ENCODE results near the gene FBLN2. TPM values are rescaled to one million over a fixed set of nuclear protein-coding genes. Genes with fewer than 3 reads are reported as not detected.

The FBLN2 gene
- total and polyA plus RNA-seq, 2 of the 13 experiments (the other 11 are each of a cell fraction or from before 2014, with no cell fraction given) = not detected

DNA sequence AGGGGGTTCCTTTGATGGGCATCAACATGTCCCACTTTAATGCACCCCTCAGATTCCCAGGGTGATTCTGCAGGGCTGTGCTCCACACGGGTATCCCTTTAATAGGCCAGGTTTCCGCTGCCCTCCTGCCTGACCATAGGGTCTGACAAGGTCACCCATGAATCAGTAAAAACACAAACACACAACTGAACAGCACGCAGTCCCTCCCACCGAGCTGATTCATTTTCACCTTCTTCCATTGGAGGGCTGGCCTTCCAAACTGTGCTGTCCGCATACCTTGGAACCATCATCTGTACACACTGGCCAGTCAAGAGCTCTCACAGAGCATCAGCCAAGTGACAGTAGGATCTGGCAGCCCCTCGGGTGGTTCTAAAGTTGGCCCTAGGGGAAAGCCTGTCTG lies 93.7 kb downstream of the FBLN2 start:
- Histone ChIP-seq H4K20me1 (ENCODE audit: insufficient read depth, low read length) (no peaks in the 10 kb centered on the region), H3K27me3 (ENCODE audit: control insufficient read depth in 1 of 2, insufficient read depth in 2 of 2, low read length in 2 of 2) (peaks cover 21 to 71% of the 10 kb centered on the region in 2 experiments), H3K4me2 (ENCODE audit: low read depth, low read length) (no peak overlapping the region), H3K79me2 (ENCODE audit: insufficient read depth, low read length) (no peaks in the 10 kb centered on the region), H3K9ac (ENCODE audit: insufficient read depth, low read depth, low read length) (no peak overlapping the region), H3K4me1 (ENCODE audit: insufficient read depth, low read length) (no peaks in the 10 kb centered on the region), H3K4me3 (replicated peaks in 1 of 3; ENCODE audit: insufficient read depth in 1 of 3, low read depth in 2 of 3, low read length in 3 of 3) (no peak overlapping the region), H2AFZ (ENCODE audit: low read length) (no peak overlapping the region), H3K36me3 (replicated peaks in 1 of 2; ENCODE audit: control insufficient read depth in 1 of 2, insufficient read depth in 2 of 2, low read length in 2 of 2) (no peaks in the 10 kb centered on the region), H3K27ac (ENCODE audit: extremely low read length, insufficient read depth, low read length) (no peak overlapping the region), H3K9me3 (ENCODE audit: low read length) (no peaks in the 10 kb centered on the region)
- ChIA-PET CTCF (ENCODE audit: low intra/inter-chr PET ratio, low total read pairs) (no interaction called here), POLR2A (no interaction called here)
- in situ Hi-C loops (cut with HindIII; ENCODE audit: extremely low pct_ligation_motif_present, low pct_unique_long_range_greater_than_20kb) = no loop called here
- no TSS peak for BruUV-seq (replicated peaks)
- WGBS (ENCODE audit: low lambda C conversion rate) = 14% methylated on average over 6 of the region's 6 CpGs
- ATAC-seq = no peak
- intact Hi-C loops (cut with micrococcal nuclease; ENCODE audit: unreplicated experiment) = no loop called here
- FAIRE-seq = no peak
- DNase-seq (ENCODE audit: low spot score) = no peak
- TF ChIP-seq GTF2F1 (IDR thresholded peaks at IDR 0.05; ENCODE audit: low read length) = no peak
- TF ChIP-seq ZKSCAN1 (IDR thresholded peaks at IDR 0.05; ENCODE audit: low read length) = no peak
- no peak for TF ChIP-seq ZNF619 (CRISPR knock-in tag; IDR thresholded peaks at IDR 0.05)
- no peak for TF ChIP-seq ZSCAN31 (CRISPR knock-in tag; IDR thresholded peaks at IDR 0.05; ENCODE audit: low read depth)
- TF ChIP-seq KDM6A (CRISPR knock-in tag; IDR thresholded peaks at IDR 0.05; ENCODE audit: low read depth) = no peak
- TF ChIP-seq, protein P1, sequence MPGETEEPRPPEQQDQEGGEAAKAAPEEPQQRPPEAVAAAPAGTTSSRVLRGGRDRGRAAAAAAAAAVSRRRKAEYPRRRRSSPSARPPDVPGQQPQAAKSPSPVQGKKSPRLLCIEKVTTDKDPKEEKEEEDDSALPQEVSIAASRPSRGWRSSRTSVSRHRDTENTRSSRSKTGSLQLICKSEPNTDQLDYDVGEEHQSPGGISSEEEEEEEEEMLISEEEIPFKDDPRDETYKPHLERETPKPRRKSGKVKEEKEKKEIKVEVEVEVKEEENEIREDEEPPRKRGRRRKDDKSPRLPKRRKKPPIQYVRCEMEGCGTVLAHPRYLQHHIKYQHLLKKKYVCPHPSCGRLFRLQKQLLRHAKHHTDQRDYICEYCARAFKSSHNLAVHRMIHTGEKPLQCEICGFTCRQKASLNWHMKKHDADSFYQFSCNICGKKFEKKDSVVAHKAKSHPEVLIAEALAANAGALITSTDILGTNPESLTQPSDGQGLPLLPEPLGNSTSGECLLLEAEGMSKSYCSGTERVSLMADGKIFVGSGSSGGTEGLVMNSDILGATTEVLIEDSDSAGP (CRISPR knock-in tag; IDR thresholded peaks at IDR 0.05; ENCODE audit: borderline replicate concordance) = no peak
- TF ChIP-seq, protein P2, sequence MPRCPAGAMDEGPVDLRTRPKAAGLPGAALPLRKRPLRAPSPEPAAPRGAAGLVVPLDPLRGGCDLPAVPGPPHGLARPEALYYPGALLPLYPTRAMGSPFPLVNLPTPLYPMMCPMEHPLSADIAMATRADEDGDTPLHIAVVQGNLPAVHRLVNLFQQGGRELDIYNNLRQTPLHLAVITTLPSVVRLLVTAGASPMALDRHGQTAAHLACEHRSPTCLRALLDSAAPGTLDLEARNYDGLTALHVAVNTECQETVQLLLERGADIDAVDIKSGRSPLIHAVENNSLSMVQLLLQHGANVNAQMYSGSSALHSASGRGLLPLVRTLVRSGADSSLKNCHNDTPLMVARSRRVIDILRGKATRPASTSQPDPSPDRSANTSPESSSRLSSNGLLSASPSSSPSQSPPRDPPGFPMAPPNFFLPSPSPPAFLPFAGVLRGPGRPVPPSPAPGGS (CRISPR knock-in tag; IDR thresholded peaks at IDR 0.05) = no peak
- TF ChIP-seq MYNN (CRISPR knock-in tag; IDR thresholded peaks at IDR 0.05; ENCODE audit: low read depth) = no peak
- TF ChIP-seq, protein P3, sequence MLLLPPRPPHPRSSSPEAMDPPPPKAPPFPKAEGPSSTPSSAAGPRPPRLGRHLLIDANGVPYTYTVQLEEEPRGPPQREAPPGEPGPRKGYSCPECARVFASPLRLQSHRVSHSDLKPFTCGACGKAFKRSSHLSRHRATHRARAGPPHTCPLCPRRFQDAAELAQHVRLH (CRISPR knock-in tag; IDR thresholded peaks at IDR 0.05; ENCODE audit: borderline replicate concordance, low read depth) = no peak
- no peak for TF ChIP-seq ZNF589 (CRISPR knock-in tag; conservative IDR thresholded peaks at IDR 0.05)
- TF ChIP-seq, protein P4, sequence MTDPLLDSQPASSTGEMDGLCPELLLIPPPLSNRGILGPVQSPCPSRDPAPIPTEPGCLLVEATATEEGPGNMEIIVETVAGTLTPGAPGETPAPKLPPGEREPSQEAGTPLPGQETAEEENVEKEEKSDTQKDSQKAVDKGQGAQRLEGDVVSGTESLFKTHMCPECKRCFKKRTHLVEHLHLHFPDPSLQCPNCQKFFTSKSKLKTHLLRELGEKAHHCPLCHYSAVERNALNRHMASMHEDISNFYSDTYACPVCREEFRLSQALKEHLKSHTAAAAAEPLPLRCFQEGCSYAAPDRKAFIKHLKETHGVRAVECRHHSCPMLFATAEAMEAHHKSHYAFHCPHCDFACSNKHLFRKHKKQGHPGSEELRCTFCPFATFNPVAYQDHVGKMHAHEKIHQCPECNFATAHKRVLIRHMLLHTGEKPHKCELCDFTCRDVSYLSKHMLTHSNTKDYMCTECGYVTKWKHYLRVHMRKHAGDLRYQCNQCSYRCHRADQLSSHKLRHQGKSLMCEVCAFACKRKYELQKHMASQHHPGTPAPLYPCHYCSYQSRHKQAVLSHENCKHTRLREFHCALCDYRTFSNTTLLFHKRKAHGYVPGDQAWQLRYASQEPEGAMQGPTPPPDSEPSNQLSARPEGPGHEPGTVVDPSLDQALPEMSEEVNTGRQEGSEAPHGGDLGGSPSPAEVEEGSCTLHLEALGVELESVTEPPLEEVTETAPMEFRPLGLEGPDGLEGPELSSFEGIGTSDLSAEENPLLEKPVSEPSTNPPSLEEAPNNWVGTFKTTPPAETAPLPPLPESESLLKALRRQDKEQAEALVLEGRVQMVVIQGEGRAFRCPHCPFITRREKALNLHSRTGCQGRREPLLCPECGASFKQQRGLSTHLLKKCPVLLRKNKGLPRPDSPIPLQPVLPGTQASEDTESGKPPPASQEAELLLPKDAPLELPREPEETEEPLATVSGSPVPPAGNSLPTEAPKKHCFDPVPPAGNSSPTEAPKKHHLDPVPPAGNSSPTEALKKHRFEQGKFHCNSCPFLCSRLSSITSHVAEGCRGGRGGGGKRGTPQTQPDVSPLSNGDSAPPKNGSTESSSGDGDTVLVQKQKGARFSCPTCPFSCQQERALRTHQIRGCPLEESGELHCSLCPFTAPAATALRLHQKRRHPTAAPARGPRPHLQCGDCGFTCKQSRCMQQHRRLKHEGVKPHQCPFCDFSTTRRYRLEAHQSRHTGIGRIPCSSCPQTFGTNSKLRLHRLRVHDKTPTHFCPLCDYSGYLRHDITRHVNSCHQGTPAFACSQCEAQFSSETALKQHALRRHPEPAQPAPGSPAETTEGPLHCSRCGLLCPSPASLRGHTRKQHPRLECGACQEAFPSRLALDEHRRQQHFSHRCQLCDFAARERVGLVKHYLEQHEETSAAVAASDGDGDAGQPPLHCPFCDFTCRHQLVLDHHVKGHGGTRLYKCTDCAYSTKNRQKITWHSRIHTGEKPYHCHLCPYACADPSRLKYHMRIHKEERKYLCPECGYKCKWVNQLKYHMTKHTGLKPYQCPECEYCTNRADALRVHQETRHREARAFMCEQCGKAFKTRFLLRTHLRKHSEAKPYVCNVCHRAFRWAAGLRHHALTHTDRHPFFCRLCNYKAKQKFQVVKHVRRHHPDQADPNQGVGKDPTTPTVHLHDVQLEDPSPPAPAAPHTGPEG (CRISPR knock-in tag; IDR thresholded peaks at IDR 0.05) = no peak
- TF ChIP-seq ZNF772 (CRISPR knock-in tag; IDR thresholded peaks at IDR 0.05) = no peak
- TF ChIP-seq RAD51 (IDR thresholded peaks at IDR 0.05; ENCODE audit: borderline replicate concordance) = no peak
- no peak for TF ChIP-seq NFYB (CRISPR knock-in tag; IDR thresholded peaks at IDR 0.05)
- no peak for TF ChIP-seq SMYD3 (CRISPR knock-in tag; IDR thresholded peaks at IDR 0.05)
- no peak for TF ChIP-seq SMARCE1 (IDR thresholded peaks at IDR 0.05; ENCODE audit: borderline replicate concordance)

All from HepG2 (cell line).